ENCODE results near the gene COL19A1.

The COL19A1 gene

DNA sequence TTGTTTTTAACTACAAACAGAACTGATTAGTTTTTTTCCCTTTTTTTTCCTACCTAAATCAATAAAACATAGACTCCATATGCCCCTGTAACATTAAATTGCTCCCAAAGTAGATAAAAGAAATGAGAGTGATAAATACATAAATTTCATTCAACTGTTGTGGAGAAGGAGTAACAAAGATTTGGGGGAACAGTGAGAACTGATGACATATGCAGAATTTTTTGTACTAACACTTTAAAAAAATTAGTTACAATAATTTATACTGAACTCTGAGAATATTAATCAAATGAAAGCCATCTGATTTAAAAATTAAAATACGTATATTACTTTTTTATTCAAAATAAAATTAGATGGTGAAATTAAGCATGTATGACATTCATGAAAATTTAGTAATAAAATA is 195.7 kb downstream of the COL19A1 start:
- Histone ChIP-seq H3K4me1 (ENCODE audit: control insufficient read depth, insufficient read depth, low read length) (no peaks in the 10 kb centered on the region), H3K9ac (ENCODE audit: low read length) (no peak overlapping the region), H3K4me3 (ENCODE audit: low read length) (no peak overlapping the region), H3K9me3 (ENCODE audit: control insufficient read depth, low read length) (no peaks in the 10 kb centered on the region), H3K36me3 (ENCODE audit: control insufficient read depth, insufficient read depth, low read length, severe bottlenecking) (no peaks in the 10 kb centered on the region), H3K27me3 (replicated peaks; ENCODE audit: control insufficient read depth, insufficient read depth, low read length) (no peaks in the 10 kb centered on the region)
- no peak for DNase-seq (ENCODE audit: low read depth)

- no peaks in the 10 kb centered on the region for H3K27me3 ChIP-seq (replicated peaks; ENCODE audit: control insufficient read depth, insufficient read depth, low read length)
- no peak overlapping the region for H3K4me3 ChIP-seq (ENCODE audit: low read length)
- DNase-seq (ENCODE audit: low read depth), result no peak
- no peaks in the 10 kb centered on the region for H3K4me1 ChIP-seq (ENCODE audit: control insufficient read depth, insufficient read depth, low read length)
- no peaks in the 10 kb centered on the region for H3K36me3 ChIP-seq (ENCODE audit: control insufficient read depth, insufficient read depth, low read length, severe bottlenecking)
- no peaks in the 10 kb centered on the region for H3K9me3 ChIP-seq (ENCODE audit: control insufficient read depth, low read length)
- H3K9ac ChIP-seq (ENCODE audit: low read length), result no peak overlapping the region
These were observed 206.3 kb downstream of the COL19A1 start for GRCh38 chr6:70072540-70073179.

- Histone ChIP-seq H3K9me3 (ENCODE audit: control insufficient read depth, low read length) (no peaks in the 10 kb centered on the region), H3K9ac (ENCODE audit: low read length) (no peak overlapping the region), H3K36me3 (ENCODE audit: control insufficient read depth, insufficient read depth, low read length, severe bottlenecking) (no peaks in the 10 kb centered on the region), H3K4me1 (ENCODE audit: control insufficient read depth, insufficient read depth, low read length) (no peaks in the 10 kb centered on the region), H3K4me3 (ENCODE audit: low read length) (no peak overlapping the region), H3K27me3 (replicated peaks; ENCODE audit: control insufficient read depth, insufficient read depth, low read length) (no peaks in the 10 kb centered on the region)
- no peak for DNase-seq (ENCODE audit: low read depth)
These were observed 207.3 kb downstream of the COL19A1 start for GRCh38 chr6:70073637-70074036.

DNA sequence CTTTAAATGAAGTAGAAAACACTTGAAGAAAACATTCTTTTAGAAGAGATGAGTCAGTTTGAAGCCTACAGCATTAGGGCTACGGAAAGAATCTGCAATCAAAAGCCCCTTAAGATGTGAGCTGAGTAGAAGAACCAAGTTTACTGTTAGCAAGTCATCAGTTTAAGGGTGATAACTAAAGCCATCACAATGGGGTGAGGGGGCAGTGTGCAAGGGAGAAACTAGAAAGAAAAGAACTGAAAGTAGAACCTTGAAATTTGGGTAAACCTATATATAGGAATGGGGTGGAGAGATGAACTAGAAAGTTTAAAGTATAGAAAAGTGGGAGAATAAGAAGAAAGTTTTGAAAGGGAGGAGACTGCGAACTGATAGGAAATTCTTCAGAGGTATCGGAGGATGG is 212.9 kb downstream of the COL19A1 start:
- DNase-seq (ENCODE audit: low read depth), result no peak
- no peak overlapping the region for H3K9ac ChIP-seq (ENCODE audit: low read length)

DNA sequence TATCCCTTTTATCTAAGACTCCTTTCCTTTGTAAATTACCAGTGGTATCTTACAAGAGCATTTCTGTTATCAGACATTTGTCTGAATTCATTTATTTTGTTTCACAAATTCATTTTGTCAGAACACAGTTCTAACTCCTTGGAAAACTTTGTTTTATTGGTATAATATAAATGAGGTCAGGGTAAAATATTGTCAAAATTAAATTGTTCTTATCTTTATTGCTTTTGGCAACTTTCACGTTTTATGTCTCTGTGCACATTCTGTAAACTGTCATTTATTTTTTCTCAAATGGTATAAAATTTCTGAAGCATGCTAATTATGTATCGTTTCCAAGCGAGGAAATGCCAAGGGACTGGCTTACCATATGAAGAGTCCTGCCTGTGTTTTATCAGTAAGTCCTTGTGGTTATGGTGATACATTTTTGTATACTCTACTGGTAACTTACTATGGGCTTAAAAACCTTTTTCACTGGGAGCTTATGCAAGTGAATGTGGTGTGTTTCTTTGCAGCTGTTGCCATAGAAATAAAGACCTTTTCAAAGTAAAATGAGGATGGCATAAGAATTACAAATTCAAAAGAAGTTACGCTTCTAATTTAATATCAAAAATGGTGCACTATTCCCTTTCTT is 214.2 kb downstream of the COL19A1 start:
- H3K9ac ChIP-seq (ENCODE audit: low read length), result no peak overlapping the region
- no peaks in the 10 kb centered on the region for H3K9me3 ChIP-seq (ENCODE audit: control insufficient read depth, low read length)
- no peaks in the 10 kb centered on the region for H3K36me3 ChIP-seq (ENCODE audit: control insufficient read depth, insufficient read depth, low read length, severe bottlenecking)
- no peaks in the 10 kb centered on the region for H3K27me3 ChIP-seq (replicated peaks; ENCODE audit: control insufficient read depth, insufficient read depth, low read length)
- DNase-seq (ENCODE audit: low read depth), result no peak
- no peaks in the 10 kb centered on the region for H3K4me1 ChIP-seq (ENCODE audit: control insufficient read depth, insufficient read depth, low read length)
- H3K4me3 ChIP-seq (ENCODE audit: low read length), result no peak overlapping the region

More for the DNA sequence above, 212.9 kb downstream of the COL19A1 start:
- H3K9me3 ChIP-seq (ENCODE audit: control insufficient read depth, low read length), result no peaks in the 10 kb centered on the region
- H3K36me3 ChIP-seq (ENCODE audit: control insufficient read depth, insufficient read depth, low read length, severe bottlenecking), result no peaks in the 10 kb centered on the region
- no peaks in the 10 kb centered on the region for H3K4me1 ChIP-seq (ENCODE audit: control insufficient read depth, insufficient read depth, low read length)
- H3K27me3 ChIP-seq (replicated peaks; ENCODE audit: control insufficient read depth, insufficient read depth, low read length), result no peaks in the 10 kb centered on the region
- no peak overlapping the region for H3K4me3 ChIP-seq (ENCODE audit: low read length)

- no peaks in the 10 kb centered on the region for H3K4me1 ChIP-seq (ENCODE audit: control insufficient read depth, insufficient read depth, low read length)
These were observed 216.5 kb downstream of the COL19A1 start for GRCh38 chr6:70082830-70083229.

GRCh38 chr6:70086806-70087205 is 220.4 kb downstream of the COL19A1 start:
- Histone ChIP-seq H3K36me3 (ENCODE audit: control insufficient read depth, insufficient read depth, low read length, severe bottlenecking) (no peaks in the 10 kb centered on the region), H3K27me3 (replicated peaks; ENCODE audit: control insufficient read depth, insufficient read depth, low read length) (no peaks in the 10 kb centered on the region), H3K4me1 (ENCODE audit: control insufficient read depth, insufficient read depth, low read length) (no peaks in the 10 kb centered on the region), H3K4me3 (ENCODE audit: low read length) (no peak overlapping the region), H3K9ac (ENCODE audit: low read length) (no peak overlapping the region), H3K9me3 (ENCODE audit: control insufficient read depth, low read length) (no peaks in the 10 kb centered on the region)
- no peak for DNase-seq (ENCODE audit: low read depth)

More at GRCh38 chr6:70082830-70083229, 216.5 kb downstream of the COL19A1 start:
- Histone ChIP-seq H3K27me3 (replicated peaks; ENCODE audit: control insufficient read depth, insufficient read depth, low read length) (no peaks in the 10 kb centered on the region), H3K9ac (ENCODE audit: low read length) (no peak overlapping the region), H3K9me3 (ENCODE audit: control insufficient read depth, low read length) (no peaks in the 10 kb centered on the region), H3K36me3 (ENCODE audit: control insufficient read depth, insufficient read depth, low read length, severe bottlenecking) (no peaks in the 10 kb centered on the region), H3K4me3 (ENCODE audit: low read length) (no peak overlapping the region)
- no peak for DNase-seq (ENCODE audit: low read depth)

GRCh38 chr6:70094156-70094555 is 227.8 kb downstream of the COL19A1 start:
- Histone ChIP-seq H3K27me3 (replicated peaks; ENCODE audit: control insufficient read depth, insufficient read depth, low read length) (no peaks in the 10 kb centered on the region), H3K9me3 (ENCODE audit: control insufficient read depth, low read length) (no peaks in the 10 kb centered on the region), H3K36me3 (ENCODE audit: control insufficient read depth, insufficient read depth, low read length, severe bottlenecking) (no peaks in the 10 kb centered on the region), H3K9ac (ENCODE audit: low read length) (no peak overlapping the region), H3K4me3 (ENCODE audit: low read length) (no peak overlapping the region), H3K4me1 (ENCODE audit: control insufficient read depth, insufficient read depth, low read length) (no peaks in the 10 kb centered on the region)
- no peak for DNase-seq (ENCODE audit: low read depth)

DNA sequence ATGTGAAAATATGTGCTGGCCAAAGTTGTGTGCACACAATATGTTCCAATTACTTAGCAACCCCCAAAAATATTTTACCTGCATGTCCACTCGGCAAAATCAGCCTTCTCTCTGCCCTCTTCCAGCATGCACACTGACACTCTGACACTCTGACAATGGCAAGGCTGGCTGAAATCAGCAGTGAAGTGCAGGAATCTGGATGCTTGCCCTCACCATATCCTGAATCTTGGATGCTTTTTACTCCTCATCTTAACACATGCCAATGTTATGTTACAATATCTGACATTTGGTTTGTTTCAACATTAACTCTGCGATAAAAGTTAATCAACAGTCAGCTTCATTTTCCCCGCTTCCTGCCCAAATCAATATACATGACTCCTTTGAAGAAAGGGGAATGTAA is 233.4 kb downstream of the COL19A1 start:
- Histone ChIP-seq H3K4me3 (ENCODE audit: low read length) (no peak overlapping the region), H3K9me3 (ENCODE audit: control insufficient read depth, low read length) (no peaks in the 10 kb centered on the region), H3K4me1 (ENCODE audit: control insufficient read depth, insufficient read depth, low read length) (no peaks in the 10 kb centered on the region), H3K36me3 (ENCODE audit: control insufficient read depth, insufficient read depth, low read length, severe bottlenecking) (no peaks in the 10 kb centered on the region), H3K27me3 (replicated peaks; ENCODE audit: control insufficient read depth, insufficient read depth, low read length) (no peaks in the 10 kb centered on the region), H3K9ac (ENCODE audit: low read length) (no peak overlapping the region)
- no peak for DNase-seq (ENCODE audit: low read depth)

DNA sequence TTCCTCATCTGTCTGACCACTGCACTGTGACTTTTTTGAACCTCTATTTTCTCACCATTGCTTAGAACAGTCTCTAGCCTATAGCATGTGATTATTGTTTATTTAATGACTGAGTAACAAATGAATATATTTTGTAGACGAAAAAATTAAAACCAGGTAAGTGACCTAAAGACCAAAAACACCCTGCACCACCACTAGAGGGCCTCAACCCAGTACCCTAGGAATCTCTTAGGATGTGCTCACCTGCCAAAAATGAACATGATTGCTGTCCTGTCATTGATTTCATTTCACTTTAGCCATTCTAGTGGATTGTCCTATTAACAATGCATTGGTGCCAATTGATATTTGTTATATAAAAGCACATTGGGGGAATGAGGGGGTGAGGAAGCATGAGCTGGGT is 237.4 kb downstream of the COL19A1 start:
- Histone ChIP-seq H3K9me3 (ENCODE audit: control insufficient read depth, low read length) (no peaks in the 10 kb centered on the region), H3K9ac (ENCODE audit: low read length) (no peak overlapping the region), H3K27me3 (replicated peaks; ENCODE audit: control insufficient read depth, insufficient read depth, low read length) (no peaks in the 10 kb centered on the region), H3K36me3 (ENCODE audit: control insufficient read depth, insufficient read depth, low read length, severe bottlenecking) (no peaks in the 10 kb centered on the region), H3K4me1 (ENCODE audit: control insufficient read depth, insufficient read depth, low read length) (no peaks in the 10 kb centered on the region), H3K4me3 (ENCODE audit: low read length) (no peak overlapping the region)
- no peak for DNase-seq (ENCODE audit: low read depth)

GRCh38 chr6:70107852-70108629 is 241.7 kb downstream of the COL19A1 start:
- Histone ChIP-seq H3K9ac (ENCODE audit: low read length) (no peak overlapping the region), H3K27me3 (replicated peaks; ENCODE audit: control insufficient read depth, insufficient read depth, low read length) (no peaks in the 10 kb centered on the region), H3K9me3 (ENCODE audit: control insufficient read depth, low read length) (no peaks in the 10 kb centered on the region), H3K4me1 (ENCODE audit: control insufficient read depth, insufficient read depth, low read length) (no peaks in the 10 kb centered on the region), H3K36me3 (ENCODE audit: control insufficient read depth, insufficient read depth, low read length, severe bottlenecking) (no peaks in the 10 kb centered on the region), H3K4me3 (ENCODE audit: low read length) (no peak overlapping the region)
- peak; percentile 80 for DNase-seq (ENCODE audit: low read depth)
